Skeletal muscle tissue (tissue), 4 donors: Measurements from ENCODE around the gene CCL5. TPM values are rescaled to one million over a fixed set of nuclear protein-coding genes. Genes with fewer than 3 reads are reported as not detected.
"Not testable (repeated sequence)": the region's sequence is repeated elsewhere in the genome, so short reads cannot be mapped to it uniquely, and the experiment has no call there.

ENCODE experiments used
- H3K27ac ChIP-seq: one replicate; pipeline ENCODE4 v1.7.0; 2013; ENCODE audit warnings: mild to moderate bottlenecking, low read depth, low read length, inconsistent platforms
- H3K27me3 ChIP-seq, 3 donors: one replicate each; pipeline ENCODE4 v1.7.0; 2013; ENCODE audit warnings: low read length in 3 of 3; ENCODE audit not compliant: control insufficient read depth in 3 of 3, insufficient read depth in 3 of 3
- H3K36me3 ChIP-seq, 3 donors: one replicate each; pipeline ENCODE4 v1.7.0; 2013; ENCODE audit warnings: low read length in 3 of 3; ENCODE audit not compliant: control insufficient read depth in 3 of 3, insufficient read depth in 3 of 3
- H3K4me1 ChIP-seq, 3 donors: one replicate each; pipeline ENCODE4 v1.7.0; 2013; ENCODE audit warnings: low read length in 3 of 3, mild to moderate bottlenecking in 3 of 3; ENCODE audit not compliant: control insufficient read depth in 3 of 3, insufficient read depth in 3 of 3
- H3K4me3 ChIP-seq, 3 donors: one replicate each; pipeline ENCODE4 v1.7.0; 2013; ENCODE audit warnings: low read length in 3 of 3
- H3K9ac ChIP-seq, 3 donors: one replicate each; pipeline ENCODE4 v1.7.0; 2013; ENCODE audit warnings: low read length in 3 of 3, mild to moderate bottlenecking in 3 of 3, moderate library complexity in 2 of 3, low read depth in 1 of 3
- H3K9me3 ChIP-seq, 3 donors: one replicate each; pipeline ENCODE4 v1.7.0; 2013; ENCODE audit warnings: low read length in 3 of 3; ENCODE audit not compliant: control insufficient read depth in 3 of 3
- total RNA-seq: library from RNA; depleted of rRNA; stranded (reverse); fragments of >200 nt; gene quantifications from one replicate; pipeline ENCODE4 v1.2.3, GENCODE V29; 2014
- donor health status: Osteomylitis.

Gene CCL5
- total RNA-seq, 1 donor from 2014 or later: 0.52 TPM

GRCh38 chr17:35900280-35900679, 20.1 kb upstream of the CCL5 start:
- no peaks in the 10 kb centered on the region for H3K4me1 ChIP-seq
- H3K27ac ChIP-seq: no peak overlapping the region
- no peaks in the 10 kb centered on the region for H3K36me3 ChIP-seq
- H3K4me3 ChIP-seq: no peak overlapping the region
- peaks cover 0 to 6% (median 6%) of the 10 kb centered on the region in 3 donors for H3K27me3 ChIP-seq
- no peaks in the 10 kb centered on the region for H3K9me3 ChIP-seq
- no peak overlapping the region for H3K9ac ChIP-seq

- no peaks in the 10 kb centered on the region for H3K4me1 ChIP-seq
Measured at GRCh38 chr17:35898283-35899070, 18.3 kb upstream of the CCL5 start.

GRCh38 chr17:35897772-35898171, 17.6 kb upstream of the CCL5 start:
- not testable (repeated sequence) for H3K9ac ChIP-seq, H3K36me3 ChIP-seq, H3K4me3 ChIP-seq, H3K27me3 ChIP-seq, H3K9me3 ChIP-seq, H3K27ac ChIP-seq, H3K4me1 ChIP-seq

More at GRCh38 chr17:35898283-35899070, 18.3 kb upstream of the CCL5 start:
- Histone ChIP-seq H3K27ac (no peak overlapping the region), H3K9ac (no peak overlapping the region), H3K36me3 (no peaks in the 10 kb centered on the region), H3K27me3 (peaks cover 0 to 6% (median 6%) of the 10 kb centered on the region in 3 donors), H3K9me3 (no peaks in the 10 kb centered on the region), H3K4me3 (no peak overlapping the region)

GRCh38 chr17:35895636-35896587, 15.8 kb upstream of the CCL5 start:
- Histone ChIP-seq H3K4me3 (no peak overlapping the region), H3K9me3 (no peaks in the 10 kb centered on the region), H3K9ac (no peak overlapping the region), H3K27me3 (peaks cover 0 to 6% (median 6%) of the 10 kb centered on the region in 3 donors), H3K36me3 (no peaks in the 10 kb centered on the region), H3K27ac (no peak overlapping the region), H3K4me1 (no peaks in the 10 kb centered on the region)

- no peak overlapping the region for H3K27ac ChIP-seq
- H3K27me3 ChIP-seq: no peaks in the 10 kb centered on the region
- H3K9ac ChIP-seq: no peak overlapping the region
- peaks cover 0 to 5% (median 0%) of the 10 kb centered on the region in 3 donors for H3K4me1 ChIP-seq
- H3K9me3 ChIP-seq: no peaks in the 10 kb centered on the region
- no peaks in the 10 kb centered on the region for H3K36me3 ChIP-seq
- no peak overlapping the region for H3K4me3 ChIP-seq
Measured at GRCh38 chr17:35894206-35894605, 14.0 kb upstream of the CCL5 start.

GRCh38 chr17:35893751-35894150, 13.6 kb upstream of the CCL5 start:
- Histone ChIP-seq H3K9ac (no peak overlapping the region), H3K27me3 (no peaks in the 10 kb centered on the region), H3K9me3 (no peaks in the 10 kb centered on the region), H3K4me1 (peaks cover 0 to 5% (median 0%) of the 10 kb centered on the region in 3 donors), H3K27ac (no peak overlapping the region), H3K4me3 (no peak overlapping the region), H3K36me3 (no peaks in the 10 kb centered on the region)

- Histone ChIP-seq H3K27me3 (no peaks in the 10 kb centered on the region), H3K36me3 (no peaks in the 10 kb centered on the region), H3K27ac (no peak overlapping the region), H3K9me3 (no peaks in the 10 kb centered on the region), H3K9ac (no peak overlapping the region), H3K4me1 (peaks cover 0 to 5% (median 0%) of the 10 kb centered on the region in 3 donors), H3K4me3 (no peak overlapping the region)
Measured at GRCh38 chr17:35892091-35893035, 12.2 kb upstream of the CCL5 start.

GRCh38 chr17:35891269-35891668, 11.1 kb upstream of the CCL5 start:
- H3K4me1 ChIP-seq: peaks cover 0 to 5% (median 0%) of the 10 kb centered on the region in 3 donors
- no peak overlapping the region for H3K27ac ChIP-seq
- no peaks in the 10 kb centered on the region for H3K9me3 ChIP-seq
- no peak overlapping the region for H3K9ac ChIP-seq
- H3K27me3 ChIP-seq: no peaks in the 10 kb centered on the region
- no peak overlapping the region for H3K4me3 ChIP-seq
- no peaks in the 10 kb centered on the region for H3K36me3 ChIP-seq

- H3K4me3 ChIP-seq: no peak overlapping the region
- H3K27ac ChIP-seq: no peak overlapping the region
- H3K9ac ChIP-seq: no peak overlapping the region
- no peaks in the 10 kb centered on the region for H3K27me3 ChIP-seq
- H3K36me3 ChIP-seq: no peaks in the 10 kb centered on the region
- H3K9me3 ChIP-seq: no peaks in the 10 kb centered on the region
- peaks cover 0 to 5% (median 0%) of the 10 kb centered on the region in 3 donors for H3K4me1 ChIP-seq
Measured at GRCh38 chr17:35890774-35891155, 10.6 kb upstream of the CCL5 start.
